ENCODE measurements around the gene CCND1.

Gene CCND1

GRCh38 chr11:69665669-69666068 is 24.7 kb downstream of the CCND1 start:
- H3K9me2 ChIP-seq (replicated peaks; ENCODE audit: control insufficient read depth, low read length) = no peaks in the 10 kb centered on the region
- TF ChIP-seq EZH2phosphoT487 (IDR thresholded peaks at IDR 0.05; ENCODE audit: borderline replicate concordance, low read length) (no peak), CTCF (IDR thresholded peaks at IDR 0.05; ENCODE audit: low read depth, low read length, poor library complexity, severe bottlenecking) (no peak)
- no peak overlapping the region for H3K4me3 ChIP-seq (ENCODE audit: low read length)
- no peak overlapping the region for H3K4me2 ChIP-seq (ENCODE audit: low read length)
- H3F3A ChIP-seq (ENCODE audit: control insufficient read depth, insufficient read depth) = no peaks in the 10 kb centered on the region
- H3K27ac ChIP-seq (ENCODE audit: low read depth, low read length) = no peak overlapping the region
- H3K36me3 ChIP-seq (ENCODE audit: control insufficient read depth, low read length) = peaks cover 24% of the 10 kb centered on the region
- no peaks in the 10 kb centered on the region for H3K27me3 ChIP-seq (ENCODE audit: control insufficient read depth, low read length)
- peaks cover 5% of the 10 kb centered on the region; the same call in 1 of the 2 replicates for H4K20me1 ChIP-seq (ENCODE audit: control insufficient read depth, insufficient read depth, low read depth, low read length)
- H3K79me2 ChIP-seq (ENCODE audit: control insufficient read depth, low read length) = peaks cover 5% of the 10 kb centered on the region; the same call in 1 of the 2 replicates
- no peaks in the 10 kb centered on the region for H3K4me1 ChIP-seq (ENCODE audit: control insufficient read depth, low read length)
- H3K9me3 ChIP-seq (ENCODE audit: control insufficient read depth, insufficient read depth, low read length) = no peaks in the 10 kb centered on the region

GRCh38 chr11:69666261-69666660 is 25.3 kb downstream of the CCND1 start:
- peaks cover 5% of the 10 kb centered on the region; the same call in 1 of the 2 replicates for H3K79me2 ChIP-seq (ENCODE audit: control insufficient read depth, low read length)
- H3K4me2 ChIP-seq (ENCODE audit: low read length) = no peak overlapping the region
- peaks cover 29% of the 10 kb centered on the region for H3K36me3 ChIP-seq (ENCODE audit: control insufficient read depth, low read length)
- peaks cover 5% of the 10 kb centered on the region; the same call in 1 of the 2 replicates for H4K20me1 ChIP-seq (ENCODE audit: control insufficient read depth, insufficient read depth, low read depth, low read length)
- TF ChIP-seq CTCF (IDR thresholded peaks at IDR 0.05; ENCODE audit: low read depth, low read length, poor library complexity, severe bottlenecking) (no peak), EZH2phosphoT487 (IDR thresholded peaks at IDR 0.05; ENCODE audit: borderline replicate concordance, low read length) (no peak)
- H3F3A ChIP-seq (ENCODE audit: control insufficient read depth, insufficient read depth) = no peaks in the 10 kb centered on the region
- no peak overlapping the region for H3K27ac ChIP-seq (ENCODE audit: low read depth, low read length)
- no peaks in the 10 kb centered on the region for H3K9me2 ChIP-seq (replicated peaks; ENCODE audit: control insufficient read depth, low read length)
- H3K4me3 ChIP-seq (ENCODE audit: low read length) = no peak overlapping the region
- no peaks in the 10 kb centered on the region for H3K27me3 ChIP-seq (ENCODE audit: control insufficient read depth, low read length)
- H3K9me3 ChIP-seq (ENCODE audit: control insufficient read depth, insufficient read depth, low read length) = no peaks in the 10 kb centered on the region
- no peaks in the 10 kb centered on the region for H3K4me1 ChIP-seq (ENCODE audit: control insufficient read depth, low read length)

GRCh38 chr11:69666752-69667536 is 26.0 kb downstream of the CCND1 start:
- no peak for TF ChIP-seq EZH2phosphoT487 (IDR thresholded peaks at IDR 0.05; ENCODE audit: borderline replicate concordance, low read length)
- no peak for TF ChIP-seq CTCF (IDR thresholded peaks at IDR 0.05; ENCODE audit: low read depth, low read length, poor library complexity, severe bottlenecking)
- Histone ChIP-seq H3F3A (ENCODE audit: control insufficient read depth, insufficient read depth) (0 out of 2 replicates have a peak, but pooled peaks cover 3% of the 10 kb centered on the region), H3K27ac (ENCODE audit: low read depth, low read length) (no peak overlapping the region), H3K36me3 (ENCODE audit: control insufficient read depth, low read length) (peaks cover 36% of the 10 kb centered on the region), H4K20me1 (ENCODE audit: control insufficient read depth, insufficient read depth, low read depth, low read length) (peaks cover 5% of the 10 kb centered on the region; the same call in 1 of the 2 replicates), H3K27me3 (ENCODE audit: control insufficient read depth, low read length) (no peaks in the 10 kb centered on the region), H3K4me2 (ENCODE audit: low read length) (no peak overlapping the region), H3K9me3 (ENCODE audit: control insufficient read depth, insufficient read depth, low read length) (no peaks in the 10 kb centered on the region), H3K4me1 (ENCODE audit: control insufficient read depth, low read length) (no peaks in the 10 kb centered on the region), H3K9me2 (replicated peaks; ENCODE audit: control insufficient read depth, low read length) (no peaks in the 10 kb centered on the region), H3K4me3 (ENCODE audit: low read length) (no peak overlapping the region), H3K79me2 (ENCODE audit: control insufficient read depth, low read length) (peaks cover 5% of the 10 kb centered on the region)

All from DOHH2 (cell line).